Measurements from ENCODE around the gene SPDYE5.
"Not testable (repeated sequence)": the region's sequence is repeated elsewhere in the genome, so short reads cannot be mapped to it uniquely, and the experiment has no call there.

DNA sequence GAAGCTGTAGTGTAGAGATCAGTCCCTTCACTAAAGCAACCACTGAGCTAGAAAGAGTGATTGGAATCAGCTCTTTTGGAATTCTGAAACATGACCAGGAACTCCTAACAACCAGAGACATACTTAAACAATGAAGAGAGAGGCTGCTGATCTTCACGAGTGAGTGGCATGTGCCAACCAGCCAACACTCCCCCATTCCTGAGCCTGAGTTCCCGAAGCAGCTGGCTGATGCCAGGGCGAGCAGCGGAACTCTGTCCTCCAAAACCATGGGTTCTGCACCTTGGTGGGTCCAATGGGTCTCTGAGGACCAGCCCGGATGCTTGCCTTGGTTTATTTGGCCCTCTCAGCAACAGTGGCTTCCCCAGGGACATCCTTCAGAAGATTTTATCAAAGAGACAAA is 31.6 kb upstream of the SPDYE5 start:
- not testable (repeated sequence) for TF ChIP-seq ZNF324 (tag by site-specific recombination; IDR thresholded peaks at IDR 0.05); ZNF341 (tag by site-specific recombination; IDR thresholded peaks at IDR 0.05; ENCODE audit: low read depth); ZNF626 (tag by site-specific recombination; IDR thresholded peaks at IDR 0.05)
